Panc1 (cell line): ENCODE data around the gene FAAP100. TPM values are rescaled to one million over a fixed set of nuclear protein-coding genes. Genes with fewer than 3 reads are reported as not detected.

Source experiments
- ATAC-seq: fragments of 200-7000 bp; cut with Tn5 transposase; 2 replicates; pipeline ENCODE4 v1.9.1; 2020; ENCODE audit warnings: mild to moderate bottlenecking, moderate library complexity
- BruUV-seq: library from RNA; stranded (reverse); fragments of 400-500 nt; replicated peaks from 2 replicates; lab custom pipeline; 2021; lab: Mats Ljungman, UMichigan
- CTCF ChIA-PET: fragments of 300-600 bp; sonication (Branson Sonifier 250); formaldehyde crosslinking; loops from one replicate; lab custom pipeline; 2022; ENCODE audit warnings: antibody characterized with exemption; lab: Charles Lee
- POLR2A ChIA-PET: fragments of 300-600 bp; sonication (Branson Sonifier 250); formaldehyde crosslinking; loops from one replicate; lab custom pipeline; 2022; ENCODE audit warnings: antibody characterized with exemption; lab: Charles Lee
- DNase-seq: peaks from one replicate; pipeline ENCODE4 v3.0.0-alpha.2; 2010; ENCODE audit warnings: low read depth, low spot score
- H3K27ac ChIP-seq: 2 replicates; pipeline ENCODE4 v1.5.1; 2011; ENCODE audit warnings: mild to moderate bottlenecking, low read length, inconsistent platforms
- H3K27me3 ChIP-seq: fragments of 200-500 bp; sonication (Bioruptor generic); 2 replicates; pipeline ENCODE4 v1.6.0; 2014; ENCODE audit warnings: low read length, inconsistent platforms; ENCODE audit not compliant: control insufficient read depth, insufficient read depth
- H3K36me3 ChIP-seq: fragments of 200-500 bp; sonication (Bioruptor generic); 2 replicates; pipeline ENCODE4 v1.5.1; 2014; ENCODE audit warnings: inconsistent platforms, mild to moderate bottlenecking, low read length, moderate library complexity; ENCODE audit not compliant: control insufficient read depth, insufficient read depth
- H3K4me1 ChIP-seq: 2 replicates; pipeline ENCODE4 v1.5.1; 2011; ENCODE audit warnings: inconsistent platforms, mild to moderate bottlenecking, low read length, moderate library complexity; ENCODE audit not compliant: control insufficient read depth, insufficient read depth
- H3K4me3 ChIP-seq, 2 experiments: 2 replicates each; pipeline ENCODE4 v1.5.1; 2011 to 2012; ENCODE audit warnings: low read depth in 2 of 2, low read length in 2 of 2, mild to moderate bottlenecking in 2 of 2, inconsistent platforms in 1 of 2, moderate library complexity in 1 of 2
- H3K9me3 ChIP-seq: fragments of 200-500 bp; sonication (Bioruptor generic); 2 replicates; pipeline ENCODE4 v1.5.1; 2014; ENCODE audit warnings: low read depth, mild to moderate bottlenecking, inconsistent platforms, low read length, moderate library complexity; ENCODE audit not compliant: control insufficient read depth, insufficient read depth
- CTCF ChIP-seq: fragments of 450-650 bp; IDR thresholded peaks from 2 replicates; pipeline ENCODE4 v1.5.1; 2017; ENCODE audit warnings: mild to moderate bottlenecking
- POLR2AphosphoS5 ChIP-seq: IDR thresholded peaks from 2 replicates; pipeline ENCODE4 v1.6.1; 2012; ENCODE audit warnings: mild to moderate bottlenecking, low read depth, low read length, moderate library complexity
- REST ChIP-seq, 2 experiments: IDR thresholded peaks; 2 replicates each; pipeline ENCODE4 v1.6.1; 2011 to 2012; ENCODE audit warnings: low read depth in 2 of 2, control low read depth in 1 of 2, low read length in 1 of 2, mild to moderate bottlenecking in 1 of 2, moderate library complexity in 1 of 2; ENCODE audit not compliant: insufficient read depth in 1 of 2
- SIN3A ChIP-seq: IDR thresholded peaks from 2 replicates; pipeline ENCODE4 v1.6.1; 2012; ENCODE audit warnings: low read depth, mild to moderate bottlenecking, low read length, moderate library complexity, borderline replicate concordance; ENCODE audit not compliant: insufficient read depth
- TCF7L2 ChIP-seq: IDR thresholded peaks from 2 replicates; pipeline ENCODE4 v1.6.1; 2011; ENCODE audit warnings: mild to moderate bottlenecking, low read depth, low read length, inconsistent platforms
- in situ Hi-C: cut with HindIII; loops from 2 replicates; pipeline ENCODE4 v1.10.0; 2016; ENCODE audit warnings: low sequenced_read_pairs, low pct_unique_long_range_greater_than_20kb
- intact Hi-C: fragments of 100-400 bp; cut with micrococcal nuclease; formaldehyde crosslinking; loops from one replicate; pipeline ENCODE4 v1.10.0; 2022; ENCODE audit not compliant: unreplicated experiment
- total RNA-seq: library from RNA; stranded (reverse); gene quantifications from one replicate; pipeline ENCODE4 v1.2.1, GENCODE V29; 2021; ENCODE audit not compliant: unreplicated experiment

Gene FAAP100
- total RNA-seq, 1 experiment from 2014 or later: 265 TPM

GRCh38 chr17:81513753-81514488 lies 38.2 kb downstream of the FAAP100 start:
- intact Hi-C loops (no loop called here), in situ Hi-C loops (no loop called here)
- peak overlapping the region; percentile 66 to 68 for H3K4me3 ChIP-seq
- TF ChIP-seq TCF7L2 (no peak), POLR2AphosphoS5 (peak; percentile 37)
- DNase-seq (no peak), ATAC-seq (peak; percentile 9)
- no TSS peak for BruUV-seq
- CTCF ChIA-PET: interaction anchor here (0.6 kb wide), 1 partner anchor 285 kb away, joined by 3 read pairs; no protein-coding TSS in a partner anchor
- H3K36me3 ChIP-seq: peaks cover 31% of the 10 kb centered on the region
- peaks cover 35% of the 10 kb centered on the region for H3K4me1 ChIP-seq
- peak overlapping the region; percentile 94 for H3K27ac ChIP-seq
- H3K9me3 ChIP-seq: no peaks in the 10 kb centered on the region
- POLR2A ChIA-PET: interaction anchor here (0.7 kb wide), 2 partner anchors 119 to 369 kb away, joined by 3 to 5 read pairs; partner anchors contain the start of gene BAHCC1
- no peaks in the 10 kb centered on the region for H3K27me3 ChIP-seq

- intact Hi-C loops (no loop called here), in situ Hi-C loops (no loop called here)
- peak overlapping the region; percentile 66 to 68 for H3K4me3 ChIP-seq
- H3K4me1 ChIP-seq: peaks cover 33% of the 10 kb centered on the region
- ATAC-seq (peak; percentile 8), DNase-seq (no peak)
- peak overlapping the region; percentile 94 for H3K27ac ChIP-seq
- H3K9me3 ChIP-seq: no peaks in the 10 kb centered on the region
- no peaks in the 10 kb centered on the region for H3K27me3 ChIP-seq
- no TSS peak for BruUV-seq
- ChIA-PET POLR2A (interaction anchor here (0.7 kb wide), 1 partner anchor 118 kb away, joined by 5 read pairs; the partner anchor contains the start of gene BAHCC1), CTCF (no interaction called here)
- peak; percentile 59; the same call in 1 of the 2 replicates for TF ChIP-seq POLR2AphosphoS5
- TF ChIP-seq CTCF: no peak
- TF ChIP-seq TCF7L2: no peak
- TF ChIP-seq SIN3A: no peak
- TF ChIP-seq REST (IDR thresholded peaks at IDR 0.05; ENCODE audit: insufficient read depth in 1 of 2, low read depth in 2 of 2, low read length in 1 of 2): no peak
- peaks cover 31% of the 10 kb centered on the region for H3K36me3 ChIP-seq
Observed at GRCh38 chr17:81513372-81513752, 38.8 kb downstream of the FAAP100 start.
